Brain microvascular endothelial cell (primary cell): ENCODE data around the gene TPM4.

ENCODE experiments used
- DNase-seq: peaks from one replicate; pipeline ENCODE4 v3.0.0-alpha.2; 2020
- H3K27ac ChIP-seq: fragments of 250-450 bp; sonication (Bioruptor Pico); 2 replicates; pipeline ENCODE4 v1.5.1; 2020; ENCODE audit warnings: mild to moderate bottlenecking, moderate library complexity
- H3K27me3 ChIP-seq: fragments of 250-450 bp; sonication (Bioruptor Pico); replicated peaks from 2 replicates; pipeline ENCODE4 v1.5.1; 2020; ENCODE audit warnings: mild to moderate bottlenecking
- H3K36me3 ChIP-seq: fragments of 250-450 bp; sonication (Bioruptor Pico); replicated peaks from 2 replicates; pipeline ENCODE4 v1.5.1; 2020; ENCODE audit warnings: mild to moderate bottlenecking
- H3K4me3 ChIP-seq: 2 replicates; pipeline ENCODE4 v1.5.1; 2011; ENCODE audit warnings: low read depth, mild to moderate bottlenecking, control low read depth, low read length, moderate library complexity
- CTCF ChIP-seq: IDR thresholded peaks from 2 replicates; pipeline ENCODE4 v1.5.1; 2011; ENCODE audit warnings: low read depth, mild to moderate bottlenecking, moderate library complexity, low read length, control low read depth, inconsistent platforms; ENCODE audit errors: missing control alignments
- in situ Hi-C: cut with HindIII; loops from 2 replicates; pipeline ENCODE4 v1.10.0; 2017; ENCODE audit warnings: low sequenced_read_pairs, low pct_ligation_motif_present

The TPM4 gene

GRCh38 chr19:16052353-16052752 lies 23.9 kb upstream of the TPM4 start:
- DNase-seq = no peak
- Histone ChIP-seq H3K4me3 (no peak overlapping the region), H3K27ac (no peak overlapping the region), H3K36me3 (no peaks in the 10 kb centered on the region), H3K27me3 (no peaks in the 10 kb centered on the region)
- in situ Hi-C loops = no loop called here
- TF ChIP-seq CTCF = no peak

GRCh38 chr19:16057062-16057461 lies 19.2 kb upstream of the TPM4 start:
- Histone ChIP-seq H3K36me3 (no peaks in the 10 kb centered on the region), H3K27ac (no peak overlapping the region), H3K27me3 (no peaks in the 10 kb centered on the region), H3K4me3 (no peak overlapping the region)
- DNase-seq = no peak
- TF ChIP-seq CTCF = no peak
- in situ Hi-C loops = no loop called here

GRCh38 chr19:16060294-16060693 lies 16.0 kb upstream of the TPM4 start:
- no peak for TF ChIP-seq CTCF
- no peak for DNase-seq
- H3K27ac ChIP-seq = no peak overlapping the region
- H3K27me3 ChIP-seq = no peaks in the 10 kb centered on the region
- no peak overlapping the region for H3K4me3 ChIP-seq
- in situ Hi-C loops = no loop called here
- H3K36me3 ChIP-seq = no peaks in the 10 kb centered on the region

- TF ChIP-seq CTCF = no peak
- Histone ChIP-seq H3K4me3 (no peak overlapping the region), H3K27me3 (no peaks in the 10 kb centered on the region), H3K27ac (no peak overlapping the region), H3K36me3 (no peaks in the 10 kb centered on the region)
- no peak for DNase-seq
- in situ Hi-C loops = no loop called here
Measured at GRCh38 chr19:16061943-16062342, 14.4 kb upstream of the TPM4 start.

GRCh38 chr19:16062789-16063188 lies 13.5 kb upstream of the TPM4 start:
- Histone ChIP-seq H3K27me3 (no peaks in the 10 kb centered on the region), H3K27ac (no peak overlapping the region), H3K36me3 (no peaks in the 10 kb centered on the region), H3K4me3 (no peak overlapping the region)
- in situ Hi-C loops = no loop called here
- peak; percentile 98 for TF ChIP-seq CTCF
- no peak for DNase-seq

- H3K36me3 ChIP-seq = no peaks in the 10 kb centered on the region
- no peak for TF ChIP-seq CTCF
- no peak overlapping the region for H3K4me3 ChIP-seq
- no peaks in the 10 kb centered on the region for H3K27me3 ChIP-seq
- in situ Hi-C loops = no loop called here
- peak overlapping the region; percentile 89 for H3K27ac ChIP-seq
- no peak for DNase-seq
Measured at GRCh38 chr19:16064209-16064889, 11.9 kb upstream of the TPM4 start.
